ENCODE data around the gene ELF2.

Gene ELF2

DNA sequence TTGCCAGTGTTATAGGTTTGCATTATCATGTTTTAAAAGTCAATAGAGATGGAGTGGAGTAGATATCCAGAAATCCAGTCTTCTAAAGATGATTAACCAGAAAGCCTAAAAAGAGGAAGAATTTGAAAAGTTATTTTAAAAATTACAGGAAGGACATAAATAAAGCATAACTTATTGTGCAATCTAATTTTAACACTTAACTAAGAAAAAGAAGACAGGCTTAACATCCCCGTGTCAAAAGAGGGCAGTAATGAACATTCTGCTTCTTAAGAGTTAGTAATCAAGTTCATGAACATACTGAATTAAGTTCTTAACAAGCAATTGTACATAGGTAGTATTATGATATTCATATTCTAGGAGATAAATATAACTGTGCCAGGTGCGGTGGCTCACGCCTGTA is 39.3 kb downstream of the ELF2 start:
- H3K27me3 ChIP-seq (ENCODE audit: control insufficient read depth, low read length) = no peaks in the 10 kb centered on the region
- H3F3A ChIP-seq (ENCODE audit: control insufficient read depth, insufficient read depth) = no peaks in the 10 kb centered on the region
- H3K36me3 ChIP-seq (ENCODE audit: control insufficient read depth, low read length) = no peaks in the 10 kb centered on the region
- H3K9me2 ChIP-seq (replicated peaks; ENCODE audit: control insufficient read depth, low read length) = no peaks in the 10 kb centered on the region
- no peak overlapping the region for H3K4me2 ChIP-seq (ENCODE audit: low read length)
- H3K27ac ChIP-seq (ENCODE audit: low read depth, low read length) = no peak overlapping the region
- H3K9me3 ChIP-seq (ENCODE audit: control insufficient read depth, insufficient read depth, low read length) = no peaks in the 10 kb centered on the region
- no peak for TF ChIP-seq EZH2phosphoT487 (IDR thresholded peaks at IDR 0.05; ENCODE audit: borderline replicate concordance, low read length)
- TF ChIP-seq, protein P1, sequence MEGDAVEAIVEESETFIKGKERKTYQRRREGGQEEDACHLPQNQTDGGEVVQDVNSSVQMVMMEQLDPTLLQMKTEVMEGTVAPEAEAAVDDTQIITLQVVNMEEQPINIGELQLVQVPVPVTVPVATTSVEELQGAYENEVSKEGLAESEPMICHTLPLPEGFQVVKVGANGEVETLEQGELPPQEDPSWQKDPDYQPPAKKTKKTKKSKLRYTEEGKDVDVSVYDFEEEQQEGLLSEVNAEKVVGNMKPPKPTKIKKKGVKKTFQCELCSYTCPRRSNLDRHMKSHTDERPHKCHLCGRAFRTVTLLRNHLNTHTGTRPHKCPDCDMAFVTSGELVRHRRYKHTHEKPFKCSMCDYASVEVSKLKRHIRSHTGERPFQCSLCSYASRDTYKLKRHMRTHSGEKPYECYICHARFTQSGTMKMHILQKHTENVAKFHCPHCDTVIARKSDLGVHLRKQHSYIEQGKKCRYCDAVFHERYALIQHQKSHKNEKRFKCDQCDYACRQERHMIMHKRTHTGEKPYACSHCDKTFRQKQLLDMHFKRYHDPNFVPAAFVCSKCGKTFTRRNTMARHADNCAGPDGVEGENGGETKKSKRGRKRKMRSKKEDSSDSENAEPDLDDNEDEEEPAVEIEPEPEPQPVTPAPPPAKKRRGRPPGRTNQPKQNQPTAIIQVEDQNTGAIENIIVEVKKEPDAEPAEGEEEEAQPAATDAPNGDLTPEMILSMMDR (IDR thresholded peaks at IDR 0.05; ENCODE audit: low read depth, low read length, poor library complexity, severe bottlenecking) = no peak
- peaks cover 15% of the 10 kb centered on the region for H3K4me1 ChIP-seq (ENCODE audit: control insufficient read depth, low read length)
- H4K20me1 ChIP-seq (ENCODE audit: control insufficient read depth, insufficient read depth, low read depth, low read length) = no peaks in the 10 kb centered on the region
- H3K79me2 ChIP-seq (ENCODE audit: control insufficient read depth, low read length) = no peaks in the 10 kb centered on the region
- no peak overlapping the region for H3K4me3 ChIP-seq (ENCODE audit: low read length)

DNA sequence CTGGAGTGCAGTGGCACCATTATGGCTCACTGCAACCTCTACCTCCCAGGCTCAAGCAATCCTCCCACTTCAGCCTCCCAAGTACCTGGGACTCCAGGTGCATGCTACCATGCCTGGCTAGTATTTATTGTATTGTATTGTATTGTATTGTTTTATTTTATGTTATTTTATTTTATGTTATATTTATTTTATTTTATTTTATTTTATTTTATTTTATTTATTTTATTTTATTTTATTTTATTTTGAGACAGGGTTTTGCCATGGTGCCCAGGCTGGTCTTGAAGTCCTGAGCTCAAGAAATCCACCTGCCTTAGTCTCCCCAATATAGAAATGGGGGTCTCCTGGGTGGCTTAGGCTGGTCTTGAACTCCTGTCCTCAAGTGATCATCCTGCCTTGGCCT is 42.6 kb downstream of the ELF2 start:
- H3K27me3 ChIP-seq (ENCODE audit: control insufficient read depth, low read length) = peaks cover 15% of the 10 kb centered on the region
- no peak for TF ChIP-seq EZH2phosphoT487 (IDR thresholded peaks at IDR 0.05; ENCODE audit: borderline replicate concordance, low read length)
- TF ChIP-seq, protein P1 (IDR thresholded peaks at IDR 0.05; ENCODE audit: low read depth, low read length, poor library complexity, severe bottlenecking) = no peak
- no peaks in the 10 kb centered on the region for H4K20me1 ChIP-seq (ENCODE audit: control insufficient read depth, insufficient read depth, low read depth, low read length)
- no peak overlapping the region for H3K4me3 ChIP-seq (ENCODE audit: low read length)
- H3K27ac ChIP-seq (ENCODE audit: low read depth, low read length) = no peak overlapping the region
- H3K9me2 ChIP-seq (replicated peaks; ENCODE audit: control insufficient read depth, low read length) = no peaks in the 10 kb centered on the region
- H3K36me3 ChIP-seq (ENCODE audit: control insufficient read depth, low read length) = no peaks in the 10 kb centered on the region
- H3F3A ChIP-seq (ENCODE audit: control insufficient read depth, insufficient read depth) = no peaks in the 10 kb centered on the region
- no peaks in the 10 kb centered on the region for H3K9me3 ChIP-seq (ENCODE audit: control insufficient read depth, insufficient read depth, low read length)
- peaks cover 3% of the 10 kb centered on the region; the same call in 1 of the 2 replicates for H3K4me1 ChIP-seq (ENCODE audit: control insufficient read depth, low read length)
- no peak overlapping the region for H3K4me2 ChIP-seq (ENCODE audit: low read length)
- H3K79me2 ChIP-seq (ENCODE audit: control insufficient read depth, low read length) = no peaks in the 10 kb centered on the region

DNA sequence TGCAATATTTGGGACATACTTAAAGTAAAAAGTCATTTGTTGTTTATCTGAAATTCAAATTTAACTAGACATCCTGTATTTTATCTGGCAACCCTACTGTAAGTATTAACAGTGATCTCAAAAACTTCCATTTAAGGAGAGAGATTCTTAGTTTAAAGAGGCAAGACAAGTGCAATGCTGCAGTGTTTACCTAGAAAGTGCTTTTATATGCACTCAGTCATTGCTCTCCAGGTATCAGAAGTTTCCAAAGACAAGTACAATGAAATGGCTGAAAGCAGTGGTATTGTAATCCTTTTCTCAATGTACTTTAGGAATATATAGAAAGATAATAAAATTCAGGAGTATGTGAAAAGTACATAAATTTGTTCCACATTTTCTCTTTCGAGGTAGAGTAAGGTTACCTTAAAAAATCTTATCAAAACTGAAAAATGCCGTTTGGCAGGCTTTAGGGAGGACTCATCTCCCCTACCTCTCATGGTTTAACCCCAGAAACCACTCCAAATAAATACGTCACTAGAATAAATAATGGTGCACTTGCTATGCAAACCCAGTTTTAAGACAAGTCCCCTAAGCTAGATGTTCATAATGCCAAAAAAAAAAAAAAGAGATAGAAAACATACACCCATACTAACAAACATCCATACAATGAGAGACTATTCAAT is 45.7 kb downstream of the ELF2 start:
- no peak for TF ChIP-seq EZH2phosphoT487 (IDR thresholded peaks at IDR 0.05; ENCODE audit: borderline replicate concordance, low read length)
- TF ChIP-seq, protein P1 (IDR thresholded peaks at IDR 0.05; ENCODE audit: low read depth, low read length, poor library complexity, severe bottlenecking) = no peak
- no peaks in the 10 kb centered on the region for H3K79me2 ChIP-seq (ENCODE audit: control insufficient read depth, low read length)
- no peak overlapping the region for H3K4me3 ChIP-seq (ENCODE audit: low read length)
- no peaks in the 10 kb centered on the region for H3K9me3 ChIP-seq (ENCODE audit: control insufficient read depth, insufficient read depth, low read length)
- H3K4me1 ChIP-seq (ENCODE audit: control insufficient read depth, low read length) = no peaks in the 10 kb centered on the region
- peaks cover 22% of the 10 kb centered on the region for H3K27me3 ChIP-seq (ENCODE audit: control insufficient read depth, low read length)
- no peaks in the 10 kb centered on the region for H3K9me2 ChIP-seq (replicated peaks; ENCODE audit: control insufficient read depth, low read length)
- no peak overlapping the region for H3K4me2 ChIP-seq (ENCODE audit: low read length)
- no peaks in the 10 kb centered on the region for H3F3A ChIP-seq (ENCODE audit: control insufficient read depth, insufficient read depth)
- no peak overlapping the region for H3K27ac ChIP-seq (ENCODE audit: low read depth, low read length)
- no peaks in the 10 kb centered on the region for H4K20me1 ChIP-seq (ENCODE audit: control insufficient read depth, insufficient read depth, low read depth, low read length)
- no peaks in the 10 kb centered on the region for H3K36me3 ChIP-seq (ENCODE audit: control insufficient read depth, low read length)
